ENCODE measurements around the gene DEDD.

- TF ChIP-seq CTCF (IDR thresholded peaks at IDR 0.05) (peak in 3 of 6 experiments; percentile 6 to 44 (median 25)), POLR2A (IDR thresholded peaks at IDR 0.05) (peak in 1 of 4 donors; percentile 80)
Measured at GRCh38 chr1:161159087-161159912, 26.8 kb upstream of the DEDD start, which contains the start of gene USP21.
